IMR-90 (cell line): ENCODE data around the gene KLC1. TPM values are rescaled to one million over a fixed set of nuclear protein-coding genes. Genes with fewer than 3 reads are reported as not detected.
A peak's percentile ranks its signal among the peaks of the same experiment; 100 is the strongest.

Source experiments
- ATAC-seq: fragments of 200-7000 bp; cut with Tn5 transposase; 2 replicates; pipeline ENCODE4 v1.9.1; 2020; ENCODE audit warnings: low read depth, mild to moderate bottlenecking, moderate library complexity
- BruUV-seq: library from RNA; stranded (reverse); fragments of 400-500 nt; replicated peaks from 2 replicates; lab custom pipeline; 2021; lab: Mats Ljungman, UMichigan
- CTCF ChIA-PET: fragments of 300-600 bp; formaldehyde crosslinking; extraction: SDS; loops from one replicate; lab custom pipeline; 2021; ENCODE audit warnings: antibody characterized with exemption; lab: Yijun Ruan, JAX
- POLR2A ChIA-PET: fragments of 300-600 bp; sonication (Branson Sonifier 250); formaldehyde crosslinking; loops from one replicate; lab custom pipeline; 2022; ENCODE audit warnings: antibody characterized with exemption; ENCODE audit not compliant: unreplicated experiment; lab: Charles Lee
- DNase-seq: peaks from one replicate; pipeline ENCODE4 v3.0.0; 2013
- H2AFZ ChIP-seq: replicated peaks from 2 replicates; pipeline ENCODE3; 2013; ENCODE audit warnings: low read length, mild to moderate bottlenecking; ENCODE audit not compliant: poor library complexity
- H2AK5ac ChIP-seq: 2 replicates; pipeline ENCODE4 v1.6.1; 2013; ENCODE audit warnings: low read depth, low read length, inconsistent platforms
- H2AK9ac ChIP-seq: replicated peaks from 2 replicates; pipeline ENCODE3; 2013; ENCODE audit warnings: mild to moderate bottlenecking, low read depth, low read length, moderate library complexity; ENCODE audit not compliant: poor library complexity
- H2BK120ac ChIP-seq: 2 replicates; pipeline ENCODE4 v1.6.1; 2013; ENCODE audit warnings: low read depth, low read length, inconsistent platforms
- H2BK15ac ChIP-seq: 3 replicates; pipeline ENCODE4 v1.6.1; 2013; ENCODE audit warnings: low read depth, low read length, inconsistent platforms
- H2BK20ac ChIP-seq: 2 replicates; pipeline ENCODE4 v1.6.1; 2013; ENCODE audit warnings: low read depth, mild to moderate bottlenecking, inconsistent platforms, low read length, moderate library complexity
- H2BK5ac ChIP-seq: 2 replicates; pipeline ENCODE4 v1.6.1; 2013; ENCODE audit warnings: mild to moderate bottlenecking, low read depth, low read length, inconsistent platforms; ENCODE audit not compliant: poor library complexity, severe bottlenecking
- H3K14ac ChIP-seq: replicated peaks from 2 replicates; pipeline ENCODE4 v1.6.1; 2013; ENCODE audit warnings: low read depth, low read length, inconsistent platforms
- H3K18ac ChIP-seq: 2 replicates; pipeline ENCODE4 v1.6.1; 2013; ENCODE audit warnings: low read depth, low read length, control low read depth
- H3K23ac ChIP-seq: 2 replicates; pipeline ENCODE4 v1.6.1; 2013; ENCODE audit warnings: low read depth, low read length, inconsistent platforms
- H3K27ac ChIP-seq: 2 replicates; pipeline ENCODE4 v1.5.1; 2013; ENCODE audit warnings: mild to moderate bottlenecking, control low read depth, low read length; ENCODE audit not compliant: insufficient read depth
- H3K27me3 ChIP-seq: 2 replicates; pipeline ENCODE4 v1.6.1; 2013; ENCODE audit warnings: low read length; ENCODE audit not compliant: control insufficient read depth, insufficient read depth
- H3K36me3 ChIP-seq: 2 replicates; pipeline ENCODE4 v1.6.1; 2013; ENCODE audit warnings: low read length, mixed read lengths; ENCODE audit not compliant: control insufficient read depth, insufficient read depth
- H3K4ac ChIP-seq: 2 replicates; pipeline ENCODE4 v1.6.1; 2013; ENCODE audit warnings: low read depth, low read length, inconsistent platforms
- H3K4me1 ChIP-seq: 2 replicates; pipeline ENCODE4 v1.6.1; 2013; ENCODE audit warnings: low read length, mixed read lengths; ENCODE audit not compliant: control insufficient read depth, insufficient read depth
- H3K4me2 ChIP-seq: 2 replicates; pipeline ENCODE4 v1.6.1; 2013; ENCODE audit warnings: low read depth, mild to moderate bottlenecking, control low read depth, low read length, moderate library complexity
- H3K4me3 ChIP-seq: 2 replicates; pipeline ENCODE4 v1.5.1; 2013; ENCODE audit warnings: low read depth, mild to moderate bottlenecking, control low read depth, low read length, moderate library complexity; ENCODE audit not compliant: insufficient read depth
- H3K56ac ChIP-seq: 2 replicates; pipeline ENCODE4 v1.6.1; 2013; ENCODE audit warnings: low read length, inconsistent platforms; ENCODE audit not compliant: insufficient read depth; ENCODE audit errors: extremely low read depth
- H3K79me1 ChIP-seq, 2 experiments: 2 replicates each; pipeline ENCODE4 v1.6.1; 2013; ENCODE audit warnings: low read length in 2 of 2, inconsistent platforms in 1 of 2, low read depth in 1 of 2
- H3K9ac ChIP-seq: 2 replicates; pipeline ENCODE4 v1.6.1; 2013; ENCODE audit warnings: low read depth, low read length, control low read depth
- H3K9me1 ChIP-seq: 2 replicates; pipeline ENCODE4 v1.6.1; 2013; ENCODE audit warnings: low read length, inconsistent platforms; ENCODE audit not compliant: insufficient read depth
- H3K9me3 ChIP-seq: 2 replicates; pipeline ENCODE4 v1.6.1; 2013; ENCODE audit warnings: low read length; ENCODE audit not compliant: control insufficient read depth, insufficient read depth
- H4K20me1 ChIP-seq: 2 replicates; pipeline ENCODE4 v1.6.1; 2013; ENCODE audit warnings: low read length, inconsistent platforms; ENCODE audit not compliant: insufficient read depth
- H4K5ac ChIP-seq: 2 replicates; pipeline ENCODE4 v1.6.1; 2013; ENCODE audit warnings: mild to moderate bottlenecking, low read depth, low read length, control low read depth
- H4K8ac ChIP-seq, 2 experiments: 2 replicates each; pipeline ENCODE4 v1.6.1; 2013; ENCODE audit warnings: low read depth in 2 of 2, low read length in 2 of 2, control low read depth in 1 of 2, inconsistent platforms in 1 of 2
- H4K91ac ChIP-seq: 2 replicates; pipeline ENCODE4 v1.6.1; 2013; ENCODE audit warnings: low read depth, low read length, inconsistent platforms; ENCODE audit not compliant: insufficient read depth
- BHLHE40 ChIP-seq: fragments of 150-350 bp; IDR thresholded peaks from 2 replicates; pipeline ENCODE4 v1.6.1; 2016; ENCODE audit warnings: mild to moderate bottlenecking, low read depth, low read length
- CEBPB ChIP-seq: IDR thresholded peaks from 2 replicates; pipeline ENCODE4 v1.6.1; 2012; ENCODE audit warnings: low read depth, low read length, improper control_type of control experiment
- CHD1 ChIP-seq: IDR thresholded peaks from 2 replicates; pipeline ENCODE4 v1.6.1; 2012; ENCODE audit warnings: low read depth, low read length, improper control_type of control experiment
- ELK1 ChIP-seq: fragments of 150-350 bp; IDR thresholded peaks from 2 replicates; pipeline ENCODE4 v1.6.1; 2016; ENCODE audit warnings: low read depth, mild to moderate bottlenecking, low read length, moderate library complexity, borderline replicate concordance
- MAFK ChIP-seq: IDR thresholded peaks from 2 replicates; pipeline ENCODE4 v1.6.1; 2012; ENCODE audit warnings: low read depth, low read length, improper control_type of control experiment
- MAZ ChIP-seq: IDR thresholded peaks from 2 replicates; pipeline ENCODE4 v1.6.1; 2012; ENCODE audit warnings: low read depth, mild to moderate bottlenecking, low read length, improper control_type of control experiment, moderate library complexity, borderline replicate concordance
- NFE2L2 ChIP-seq: fragments of 150-350 bp; IDR thresholded peaks from 2 replicates; pipeline ENCODE4 v1.6.1; 2016; ENCODE audit warnings: low read depth, mild to moderate bottlenecking, low read length
- POLR2A ChIP-seq: IDR thresholded peaks from 2 replicates; pipeline ENCODE4 v1.6.1; 2012; ENCODE audit warnings: mild to moderate bottlenecking, low read depth, low read length
- RAD21 ChIP-seq: IDR thresholded peaks from 2 replicates; pipeline ENCODE4 v1.6.1; 2012; ENCODE audit warnings: low read length, improper control_type of control experiment
- RCOR1 ChIP-seq: IDR thresholded peaks from 2 replicates; pipeline ENCODE4 v1.6.1; 2012; ENCODE audit warnings: mild to moderate bottlenecking, low read length, improper control_type of control experiment; ENCODE audit not compliant: insufficient replicate concordance
- RFX5 ChIP-seq: IDR thresholded peaks from 2 replicates; pipeline ENCODE4 v1.8.0; 2012; ENCODE audit warnings: low read depth, mild to moderate bottlenecking, low read length, moderate library complexity
- SMC3 ChIP-seq: fragments of 150-350 bp; IDR thresholded peaks from 2 replicates; pipeline ENCODE4 v1.6.1; 2016; ENCODE audit warnings: low read depth, mild to moderate bottlenecking, antibody characterized with exemption, low read length, moderate library complexity
- USF2 ChIP-seq: fragments of 150-350 bp; IDR thresholded peaks from 2 replicates; pipeline ENCODE4 v1.6.1; 2017; ENCODE audit warnings: mild to moderate bottlenecking, antibody characterized with exemption, low read length, low read depth
- WGBS, 2 experiments: methylation state at CpG; one replicate each; pipeline versions ENCODE4 v1.1.5 to v1.1.7; 2013; ENCODE audit warnings: missing lambda C conversion rate in 2 of 2; ENCODE audit not compliant: insufficient read length in 1 of 2; ENCODE audit errors: extremely low coverage in 2 of 2; 5-methylcytosine and 5-hydroxymethylcytosine counted together
- dilution Hi-C: fragments of 300-500 bp; cut with HindIII; formaldehyde crosslinking; loops from one replicate; pipeline ENCODE4 v1.14.3; 2018; ENCODE audit warnings: low sequenced_read_pairs; ENCODE audit not compliant: unreplicated experiment
- in situ Hi-C: fragments of 300-500 bp; cut with MboI; formaldehyde crosslinking; loops from 3 replicates; pipeline ENCODE4 v1.14.3; 2019; ENCODE audit warnings: low sequenced_read_pairs, inconsistent platforms, mixed read lengths
- intact Hi-C: fragments of 100-400 bp; cut with micrococcal nuclease; formaldehyde crosslinking; loops from 2 replicates; pipeline ENCODE4 v1.10.0; 2022
- polyA plus RNA-seq, 3 experiments: library from polyadenylated mRNA; depleted of rRNA; stranded (reverse); fragments of >200 nt; gene quantifications; 2 replicates each; pipeline ENCODE4 v1.2.3, GENCODE V29; 2012; ENCODE audit warnings: low replicate concordance in 1 of 3
- total RNA-seq: library from RNA; depleted of rRNA; stranded (reverse); fragments of >200 nt; gene quantifications from 2 replicates; pipeline ENCODE4 v1.2.3, GENCODE V29; 2012
- TF ChIP-seq, protein P1 (sequence below): conservative IDR thresholded peaks from 2 replicates; pipeline ENCODE4 v1.5.1; 2012; ENCODE audit warnings: mild to moderate bottlenecking, low read depth, low read length, improper control_type of control experiment

The KLC1 gene
- total and polyA plus RNA-seq, 2 of the 4 experiments (the other 2 are of a cell fraction): 101 to 157 TPM

DNA sequence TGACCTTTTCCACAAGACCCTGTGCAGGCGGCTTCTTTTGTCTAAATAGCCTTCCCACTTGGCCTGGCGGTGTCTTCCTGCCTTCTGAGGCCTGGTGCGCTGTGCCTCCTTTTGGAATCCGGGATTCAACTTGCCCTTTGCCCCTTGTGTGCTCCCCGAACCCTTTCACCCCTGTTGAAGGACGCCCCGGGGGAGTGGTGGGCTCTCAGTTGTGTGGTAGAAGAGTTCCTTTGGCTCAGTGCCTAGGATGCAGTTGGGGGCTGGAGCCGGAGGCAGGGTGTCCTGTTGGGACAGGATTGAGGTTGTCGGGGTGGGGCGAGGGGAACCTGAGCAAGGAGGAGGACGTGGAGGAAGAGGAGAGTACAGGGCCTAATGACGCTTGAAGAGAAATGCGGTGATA is 34.5 kb downstream of the KLC1 start:
- no peaks in the 10 kb centered on the region for H3K27me3 ChIP-seq
- no TSS peak for BruUV-seq
- peaks cover 20% of the 10 kb centered on the region for H4K20me1 ChIP-seq
- 0 out of 2 replicates have a peak overlapping the region, but pooled peaks have one; percentile 29 for H3K4me2 ChIP-seq
- H2AFZ ChIP-seq: peak overlapping the region; percentile 21
- peak overlapping the region; percentile 88 for H2BK20ac ChIP-seq
- peak overlapping the region; percentile 96 for H2BK120ac ChIP-seq
- DNase-seq: no peak
- dilution Hi-C loops (no loop called here), in situ Hi-C loops (no loop called here), intact Hi-C loops (no loop called here)
- peak overlapping the region; percentile 95 for H3K18ac ChIP-seq
- H2BK15ac ChIP-seq: peak overlapping the region; percentile 77; the same call in 2 of the 3 replicates
- H4K5ac ChIP-seq: peak overlapping the region; percentile 93
- TF ChIP-seq RCOR1 (no peak), CHD1 (no peak), BHLHE40 (no peak), USF2 (no peak), NFE2L2 (no peak), CEBPB (no peak), RFX5 (no peak), MAFK (no peak), ELK1 (no peak), MAZ (no peak), RAD21 (no peak), SMC3 (no peak), POLR2A (no peak)
- TF ChIP-seq, protein P1, sequence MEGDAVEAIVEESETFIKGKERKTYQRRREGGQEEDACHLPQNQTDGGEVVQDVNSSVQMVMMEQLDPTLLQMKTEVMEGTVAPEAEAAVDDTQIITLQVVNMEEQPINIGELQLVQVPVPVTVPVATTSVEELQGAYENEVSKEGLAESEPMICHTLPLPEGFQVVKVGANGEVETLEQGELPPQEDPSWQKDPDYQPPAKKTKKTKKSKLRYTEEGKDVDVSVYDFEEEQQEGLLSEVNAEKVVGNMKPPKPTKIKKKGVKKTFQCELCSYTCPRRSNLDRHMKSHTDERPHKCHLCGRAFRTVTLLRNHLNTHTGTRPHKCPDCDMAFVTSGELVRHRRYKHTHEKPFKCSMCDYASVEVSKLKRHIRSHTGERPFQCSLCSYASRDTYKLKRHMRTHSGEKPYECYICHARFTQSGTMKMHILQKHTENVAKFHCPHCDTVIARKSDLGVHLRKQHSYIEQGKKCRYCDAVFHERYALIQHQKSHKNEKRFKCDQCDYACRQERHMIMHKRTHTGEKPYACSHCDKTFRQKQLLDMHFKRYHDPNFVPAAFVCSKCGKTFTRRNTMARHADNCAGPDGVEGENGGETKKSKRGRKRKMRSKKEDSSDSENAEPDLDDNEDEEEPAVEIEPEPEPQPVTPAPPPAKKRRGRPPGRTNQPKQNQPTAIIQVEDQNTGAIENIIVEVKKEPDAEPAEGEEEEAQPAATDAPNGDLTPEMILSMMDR: no peak
- ChIA-PET POLR2A (no interaction called here), CTCF (no interaction called here)
- peak overlapping the region; percentile 21 for H3K9ac ChIP-seq
- peak; percentile 9 for ATAC-seq
- peak overlapping the region; percentile 85 for H3K27ac ChIP-seq
- 79% methylated on average over 5 of the region's 13 CpGs; no CpG with 5 or more reads in 1 of the 2 experiments for WGBS, 2 experiments
- H3K4me1 ChIP-seq: peaks cover 18% of the 10 kb centered on the region
- peak overlapping the region; percentile 97 for H3K4ac ChIP-seq
- H4K91ac ChIP-seq: peak overlapping the region; percentile 94
- peak overlapping the region; percentile 80 for H3K23ac ChIP-seq
- peak overlapping the region; percentile 99 for H2BK5ac ChIP-seq
- H4K8ac ChIP-seq: peak overlapping the region; percentile 61 to 89; a peak in 3 of 4 replicates
- H3K36me3 ChIP-seq: peaks cover 49% of the 10 kb centered on the region
- no peaks in the 10 kb centered on the region for H3K9me3 ChIP-seq
- H3K79me1 ChIP-seq: peaks cover 37 to 76% of the 10 kb centered on the region in 2 experiments
- peak overlapping the region; percentile 93 for H2AK5ac ChIP-seq
- peak overlapping the region; percentile 98 for H2AK9ac ChIP-seq
- no peak overlapping the region for H3K4me3 ChIP-seq
- H3K14ac ChIP-seq: peak overlapping the region; percentile 76
- H3K9me1 ChIP-seq: peaks cover 20% of the 10 kb centered on the region
- H3K56ac ChIP-seq: peak overlapping the region; percentile 50
